DOHH2 (cell line): Measurements from ENCODE around the gene SOAT2.

Experiments used
- H3F3A ChIP-seq: fragments of 200-600 bp; sonication (generic), shearing (Covaris generic); 2 replicates; pipeline ENCODE4 v1.6.0; 2016; ENCODE audit warnings: antibody characterized with exemption, mild to moderate bottlenecking; ENCODE audit not compliant: control insufficient read depth, insufficient read depth
- H3K27ac ChIP-seq: fragments of 200-600 bp; sonication (generic); 2 replicates; pipeline ENCODE4 v1.5.1; 2014; ENCODE audit warnings: low read depth, mild to moderate bottlenecking, low read length, moderate library complexity
- H3K27me3 ChIP-seq: fragments of 200-600 bp; sonication (generic); 2 replicates; pipeline ENCODE4 v1.6.1; 2014; ENCODE audit warnings: mild to moderate bottlenecking, low read length, mixed read lengths; ENCODE audit not compliant: control insufficient read depth
- H3K36me3 ChIP-seq: fragments of 200-600 bp; sonication (generic); 2 replicates; pipeline ENCODE4 v1.6.1; 2014; ENCODE audit warnings: mild to moderate bottlenecking, low read length, moderate library complexity, mixed read lengths; ENCODE audit not compliant: control insufficient read depth
- H3K4me1 ChIP-seq: fragments of 200-600 bp; sonication (generic); 2 replicates; pipeline ENCODE4 v1.6.1; 2014; ENCODE audit warnings: mild to moderate bottlenecking, low read length, mixed read lengths; ENCODE audit not compliant: control insufficient read depth
- H3K4me2 ChIP-seq: fragments of 200-600 bp; sonication (generic); 2 replicates; pipeline ENCODE4 v1.6.0; 2014; ENCODE audit warnings: mild to moderate bottlenecking, low read length, moderate library complexity
- H3K4me3 ChIP-seq: fragments of 200-600 bp; sonication (generic); 2 replicates; pipeline ENCODE4 v1.5.1; 2014; ENCODE audit warnings: mild to moderate bottlenecking, low read length, mixed read lengths
- H3K79me2 ChIP-seq: fragments of 200-600 bp; sonication (generic); 2 replicates; pipeline ENCODE4 v1.6.1; 2014; ENCODE audit warnings: mild to moderate bottlenecking, low read length, mixed read lengths; ENCODE audit not compliant: control insufficient read depth
- H3K9me2 ChIP-seq: fragments of 200-600 bp; sonication (generic); replicated peaks from 2 replicates; pipeline ENCODE4 v1.6.1; 2014; ENCODE audit warnings: mild to moderate bottlenecking, low read length, mixed read lengths; ENCODE audit not compliant: control insufficient read depth
- H3K9me3 ChIP-seq: fragments of 200-600 bp; sonication (generic); 2 replicates; pipeline ENCODE4 v1.6.1; 2014; ENCODE audit warnings: antibody characterized with exemption, low read length, mixed read lengths; ENCODE audit not compliant: control insufficient read depth, insufficient read depth
- H4K20me1 ChIP-seq: fragments of 200-600 bp; sonication (generic); 2 replicates; pipeline ENCODE4 v1.6.0; 2014; ENCODE audit warnings: low read depth, mild to moderate bottlenecking, antibody characterized with exemption, low read length, moderate library complexity; ENCODE audit not compliant: control insufficient read depth, insufficient read depth
- EZH2phosphoT487 ChIP-seq: fragments of 200-600 bp; sonication (generic); IDR thresholded peaks from 2 replicates; pipeline ENCODE4 v1.6.1; 2017; ENCODE audit warnings: borderline replicate concordance, mild to moderate bottlenecking, antibody characterized with exemption, low read length, moderate library complexity, mixed read lengths
- TF ChIP-seq, protein P1 (sequence below): fragments of 200-600 bp; sonication (generic); IDR thresholded peaks from one replicate; pipeline ENCODE4 v1.5.1; 2014; ENCODE audit warnings: antibody characterized with exemption, mild to moderate bottlenecking, low read depth, low read length; ENCODE audit not compliant: poor library complexity, severe bottlenecking

The SOAT2 gene

GRCh38 chr12:53133722-53134121 lies 30.4 kb downstream of the SOAT2 start:
- no peaks in the 10 kb centered on the region for H3K9me2 ChIP-seq
- H3K79me2 ChIP-seq: no peaks in the 10 kb centered on the region
- no peaks in the 10 kb centered on the region for H3K36me3 ChIP-seq
- H3K27ac ChIP-seq: no peak overlapping the region
- peaks cover 5% of the 10 kb centered on the region for H3K4me1 ChIP-seq
- no peaks in the 10 kb centered on the region for H3K27me3 ChIP-seq
- H3K4me2 ChIP-seq: no peak overlapping the region
- H3K9me3 ChIP-seq: peaks cover 4% of the 10 kb centered on the region; the same call in 1 of the 2 replicates
- H3F3A ChIP-seq: no peaks in the 10 kb centered on the region
- TF ChIP-seq, protein P1, sequence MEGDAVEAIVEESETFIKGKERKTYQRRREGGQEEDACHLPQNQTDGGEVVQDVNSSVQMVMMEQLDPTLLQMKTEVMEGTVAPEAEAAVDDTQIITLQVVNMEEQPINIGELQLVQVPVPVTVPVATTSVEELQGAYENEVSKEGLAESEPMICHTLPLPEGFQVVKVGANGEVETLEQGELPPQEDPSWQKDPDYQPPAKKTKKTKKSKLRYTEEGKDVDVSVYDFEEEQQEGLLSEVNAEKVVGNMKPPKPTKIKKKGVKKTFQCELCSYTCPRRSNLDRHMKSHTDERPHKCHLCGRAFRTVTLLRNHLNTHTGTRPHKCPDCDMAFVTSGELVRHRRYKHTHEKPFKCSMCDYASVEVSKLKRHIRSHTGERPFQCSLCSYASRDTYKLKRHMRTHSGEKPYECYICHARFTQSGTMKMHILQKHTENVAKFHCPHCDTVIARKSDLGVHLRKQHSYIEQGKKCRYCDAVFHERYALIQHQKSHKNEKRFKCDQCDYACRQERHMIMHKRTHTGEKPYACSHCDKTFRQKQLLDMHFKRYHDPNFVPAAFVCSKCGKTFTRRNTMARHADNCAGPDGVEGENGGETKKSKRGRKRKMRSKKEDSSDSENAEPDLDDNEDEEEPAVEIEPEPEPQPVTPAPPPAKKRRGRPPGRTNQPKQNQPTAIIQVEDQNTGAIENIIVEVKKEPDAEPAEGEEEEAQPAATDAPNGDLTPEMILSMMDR: no peak
- no peak for TF ChIP-seq EZH2phosphoT487
- no peak overlapping the region for H3K4me3 ChIP-seq
- no peaks in the 10 kb centered on the region for H4K20me1 ChIP-seq

- no peaks in the 10 kb centered on the region for H4K20me1 ChIP-seq
- H3K4me2 ChIP-seq: no peak overlapping the region
- H3K9me3 ChIP-seq: no peaks in the 10 kb centered on the region
- H3K79me2 ChIP-seq: no peaks in the 10 kb centered on the region
- no peak overlapping the region for H3K4me3 ChIP-seq
- peaks cover 8% of the 10 kb centered on the region for H3F3A ChIP-seq
- no peak overlapping the region for H3K27ac ChIP-seq
- H3K36me3 ChIP-seq: no peaks in the 10 kb centered on the region
- TF ChIP-seq, protein P1: no peak
- TF ChIP-seq EZH2phosphoT487: no peak
- H3K4me1 ChIP-seq: no peaks in the 10 kb centered on the region
- no peaks in the 10 kb centered on the region for H3K9me2 ChIP-seq
- no peaks in the 10 kb centered on the region for H3K27me3 ChIP-seq
Observed at GRCh38 chr12:53143355-53143754, 40.1 kb downstream of the SOAT2 start.

- Histone ChIP-seq H3K9me3 (no peaks in the 10 kb centered on the region), H3K4me3 (no peak overlapping the region), H3K27me3 (no peaks in the 10 kb centered on the region), H3K79me2 (no peaks in the 10 kb centered on the region), H3K27ac (no peak overlapping the region), H3K9me2 (no peaks in the 10 kb centered on the region), H3K4me1 (no peaks in the 10 kb centered on the region), H3F3A (peaks cover 8% of the 10 kb centered on the region), H3K4me2 (no peak overlapping the region), H4K20me1 (no peaks in the 10 kb centered on the region), H3K36me3 (no peaks in the 10 kb centered on the region)
- TF ChIP-seq, protein P1: no peak
- no peak for TF ChIP-seq EZH2phosphoT487
Observed at GRCh38 chr12:53145383-53146260, 42.3 kb downstream of the SOAT2 start.
